ENCODE data around the gene ABHD17B. TPM values are rescaled to one million over a fixed set of nuclear protein-coding genes. Genes with fewer than 3 reads are reported as not detected.
"Not testable (repeated sequence)": the region's sequence is repeated elsewhere in the genome, so short reads cannot be mapped to it uniquely, and the experiment has no call there.

ABHD17B gene
- total RNA-seq (2021; ENCODE audit: unreplicated experiment): 21.1 TPM
- 8.5 TPM for polyA plus RNA-seq (2012; ENCODE audit: insufficient read length)
- percentile 90 among the genes with signal in this experiment for Bru-seq, nascent RNA
- BruChase-seq, experiment 1, labeled RNA remaining after a 2-hour chase: percentile 82 among the genes with signal in this experiment
- percentile 73 among the genes with signal in this experiment for BruChase-seq, experiment 2, labeled RNA remaining after a 6-hour chase
- long read RNA-seq, transcript ABHD17B-201 (4 exons, 2,614 nt): major isoform, 30 of 38 reads
- long read RNA-seq, partial matches to known transcripts: 1 of 38 reads
- long read RNA-seq, other reads (novel, unspliced or antisense): 7 of 38 reads

GRCh38 chr9:71911061-71911907 is at the start of gene ABHD17B, which contains the start of gene C9orf85:
Gene ABHD17B, minus strand, starts transcription at chr9:71911193. Its CDS starts 36,113 bp downstream, at chr9:71875080.
Gene C9orf85, plus strand, starts transcription at chr9:71911639. Its CDS starts 96 bp downstream, at chr9:71911735.
- in situ Hi-C loops (cut with HindIII; ENCODE audit: low pct_unique_long_range_greater_than_20kb, low sequenced_read_pairs): no loop called here
- POLR2A ChIA-PET: interaction anchor here (0.6 to 0.7 kb wide), 2 partner anchors 12 to 77 kb away, joined by 3 to 9 read pairs; no protein-coding TSS in a partner anchor
- Histone ChIP-seq H3K4me3 (ENCODE audit: low read depth in 2 of 2, low read length in 2 of 2) (peak within 1 kb of the TSS; percentile 90 to 97), H3K27me3 (ENCODE audit: control insufficient read depth, insufficient read depth, low read length) (no peaks in the 10 kb centered on the region), H3K27ac (ENCODE audit: low read length) (peak within 1 kb of the TSS; percentile 94), H3K4me1 (ENCODE audit: control insufficient read depth, insufficient read depth, low read length) (peaks cover 14% of the 10 kb centered on the region; the same call in 1 of the 2 replicates), H3K9me3 (ENCODE audit: control insufficient read depth, insufficient read depth, low read depth, low read length) (no peaks in the 10 kb centered on the region), H3K36me3 (ENCODE audit: control insufficient read depth, insufficient read depth, low read length) (peaks cover 12% of the 10 kb centered on the region; the same call in 1 of the 2 replicates)
- CTCF ChIA-PET: no interaction called here
- TF ChIP-seq POLR2AphosphoS5 (IDR thresholded peaks at IDR 0.05; ENCODE audit: low read depth, low read length): peak; percentile 83
- TF ChIP-seq CTCF (IDR thresholded peaks at IDR 0.05): no peak
- intact Hi-C loops (cut with micrococcal nuclease; ENCODE audit: unreplicated experiment): loop anchor here (10.0 kb wide), 1 partner anchor 114 kb away; no protein-coding TSS in a partner anchor
- peak; percentile 96 for DNase-seq (ENCODE audit: low read depth, low spot score)
- peak; percentile 95 for ATAC-seq
- BruUV-seq (replicated peaks): no TSS peak

- no TSS peak for BruUV-seq (replicated peaks)
- Histone ChIP-seq H3K36me3 (ENCODE audit: control insufficient read depth, insufficient read depth, low read length) (no peaks in the 10 kb centered on the region; the same call in 1 of the 2 replicates), H3K4me3 (ENCODE audit: low read depth in 2 of 2, low read length in 2 of 2) (no peak overlapping the region), H3K27ac (ENCODE audit: low read length) (no peak overlapping the region), H3K27me3 (ENCODE audit: control insufficient read depth, insufficient read depth, low read length) (no peaks in the 10 kb centered on the region), H3K4me1 (ENCODE audit: control insufficient read depth, insufficient read depth, low read length) (no peaks in the 10 kb centered on the region), H3K9me3 (ENCODE audit: control insufficient read depth, insufficient read depth, low read depth, low read length) (no peaks in the 10 kb centered on the region)
- ChIA-PET POLR2A (interaction anchor here (0.6 kb wide), 1 partner anchor 862 kb away, joined by 3 read pairs; no protein-coding TSS in a partner anchor), CTCF (no interaction called here)
- intact Hi-C loops (cut with micrococcal nuclease; ENCODE audit: unreplicated experiment): no loop called here
- TF ChIP-seq REST (IDR thresholded peaks at IDR 0.05; ENCODE audit: insufficient read depth in 1 of 2, low read depth in 2 of 2, low read length in 1 of 2) (no peak), TCF7L2 (IDR thresholded peaks at IDR 0.05; ENCODE audit: low read depth, low read length) (no peak), POLR2AphosphoS5 (IDR thresholded peaks at IDR 0.05; ENCODE audit: low read depth, low read length) (no peak), SIN3A (IDR thresholded peaks at IDR 0.05; ENCODE audit: borderline replicate concordance, insufficient read depth, low read depth, low read length) (no peak), CTCF (IDR thresholded peaks at IDR 0.05) (no peak)
- DNase-seq (ENCODE audit: low read depth, low spot score): no peak
- no peak for ATAC-seq
- in situ Hi-C loops (cut with HindIII; ENCODE audit: low pct_unique_long_range_greater_than_20kb, low sequenced_read_pairs): no loop called here
These were observed 44.4 kb upstream of the ABHD17B start for GRCh38 chr9:71955300-71955915.

- POLR2A ChIA-PET: interaction anchor here (0.6 kb wide), 2 partner anchors 70 to 863 kb away, joined by 3 read pairs; no protein-coding TSS in a partner anchor
- H3K4me3 ChIP-seq (ENCODE audit: low read depth in 2 of 2, low read length in 2 of 2); H3K36me3 ChIP-seq (ENCODE audit: control insufficient read depth, insufficient read depth, low read length); H3K27me3 ChIP-seq (ENCODE audit: control insufficient read depth, insufficient read depth, low read length); BruUV-seq (replicated peaks); ATAC-seq; in situ Hi-C loops (cut with HindIII; ENCODE audit: low pct_unique_long_range_greater_than_20kb, low sequenced_read_pairs); H3K27ac ChIP-seq (ENCODE audit: low read length); DNase-seq (ENCODE audit: low read depth, low spot score); H3K9me3 ChIP-seq (ENCODE audit: control insufficient read depth, insufficient read depth, low read depth, low read length); H3K4me1 ChIP-seq (ENCODE audit: control insufficient read depth, insufficient read depth, low read length); intact Hi-C loops (cut with micrococcal nuclease; ENCODE audit: unreplicated experiment); CTCF ChIA-PET: not testable (repeated sequence)
These were observed 43.7 kb upstream of the ABHD17B start for GRCh38 chr9:71954652-71955051.

Measured in Panc1 (cell line).